WTC11 (cell line): ENCODE data around the gene RNF17. TPM values are rescaled to one million over a fixed set of nuclear protein-coding genes. Genes with fewer than 3 reads are reported as not detected.

Source experiments
- ATAC-seq: fragments of 200-7000 bp; cut with Tn5 transposase; 2 replicates; pipeline ENCODE4 v1.10.0; 2021; ENCODE audit warnings: mild to moderate bottlenecking, moderate library complexity
- CTCF ChIA-PET: fragments of 300-600 bp; sonication (Branson Sonifier 250); formaldehyde crosslinking; loops from one replicate; lab custom pipeline; 2021; ENCODE audit warnings: antibody characterized with exemption; lab: Charles Lee
- POLR2A ChIA-PET: fragments of 350-600 bp; sonication (Branson Sonifier 250); formaldehyde crosslinking; loops from one replicate; lab custom pipeline; 2021; ENCODE audit warnings: antibody characterized with exemption; lab: Charles Lee
- DNase-seq: peaks from one replicate; pipeline ENCODE4 v3.0.0; 2021; ENCODE audit warnings: low spot score
- H3K27ac Mint-ChIP-seq: 2 replicates; pipeline ENCODE4 v1.8.0; 2021; ENCODE audit warnings: mixed read lengths
- H3K27me3 Mint-ChIP-seq: 2 replicates; pipeline ENCODE4 v1.8.0; 2021; ENCODE audit warnings: low read depth, mild to moderate bottlenecking, moderate library complexity, mixed read lengths
- H3K36me3 Mint-ChIP-seq: 2 replicates; pipeline ENCODE4 v1.8.0; 2021; ENCODE audit warnings: mixed read lengths
- H3K4me1 Mint-ChIP-seq: 2 replicates; pipeline ENCODE4 v1.8.0; 2022; ENCODE audit warnings: mixed read lengths
- H3K4me3 Mint-ChIP-seq: 2 replicates; pipeline ENCODE4 v1.8.0; 2021; ENCODE audit warnings: mild to moderate bottlenecking, moderate library complexity, mixed read lengths
- H3K9me3 Mint-ChIP-seq: 2 replicates; pipeline ENCODE4 v1.8.0; 2021; ENCODE audit warnings: mixed read lengths
- CBFB ChIP-seq: sonication (generic); formaldehyde crosslinking; IDR thresholded peaks from 2 replicates; pipeline ENCODE4 v1.8.1; 2022; ENCODE audit warnings: mild to moderate bottlenecking, low read depth, missing genetic modification reagents
- CDX4 ChIP-seq: fragments of 250-450 bp; sonication (Bioruptor Pico); IDR thresholded peaks from 2 replicates; pipeline ENCODE4 v1.9.0; 2021; ENCODE audit warnings: moderate library complexity, mild to moderate bottlenecking, inconsistent platforms, borderline replicate concordance
- ESRRA ChIP-seq: sonication (generic); formaldehyde crosslinking; IDR thresholded peaks from 2 replicates; pipeline ENCODE4 v1.8.1; 2022; ENCODE audit warnings: mild to moderate bottlenecking, missing genetic modification reagents, borderline replicate concordance
- ETV6 ChIP-seq: sonication (generic); formaldehyde crosslinking; IDR thresholded peaks from 2 replicates; pipeline ENCODE4 v1.8.1; 2022; ENCODE audit warnings: mild to moderate bottlenecking, missing genetic modification reagents
- FOXJ3 ChIP-seq: sonication (generic); formaldehyde crosslinking; IDR thresholded peaks from 2 replicates; pipeline ENCODE4 v1.9.0; 2021; ENCODE audit warnings: missing genetic modification reagents, mild to moderate bottlenecking, borderline replicate concordance
- HMGA2 ChIP-seq: fragments of 250-450 bp; sonication (Bioruptor Pico); IDR thresholded peaks from 2 replicates; pipeline ENCODE4 v1.4.0; 2021; ENCODE audit warnings: mild to moderate bottlenecking, moderate library complexity
- HMGXB4 ChIP-seq: sonication (generic); formaldehyde crosslinking; IDR thresholded peaks from 2 replicates; pipeline ENCODE4 v1.8.1; 2023; ENCODE audit warnings: mild to moderate bottlenecking, moderate library complexity, missing genetic modification reagents
- KAT7 ChIP-seq: sonication (generic); formaldehyde crosslinking; IDR thresholded peaks from 2 replicates; pipeline ENCODE4 v1.8.1; 2023; ENCODE audit warnings: missing genetic modification reagents, mild to moderate bottlenecking, borderline replicate concordance
- MXD4 ChIP-seq: fragments of 250-450 bp; sonication (Bioruptor Pico); IDR thresholded peaks from 2 replicates; pipeline ENCODE4 v1.8.0; 2021; ENCODE audit warnings: mild to moderate bottlenecking, moderate library complexity, borderline replicate concordance
- RELA ChIP-seq: sonication (generic); formaldehyde crosslinking; IDR thresholded peaks from 2 replicates; pipeline ENCODE4 v1.8.1; 2022; ENCODE audit warnings: missing genetic modification reagents, mild to moderate bottlenecking, borderline replicate concordance
- RORB ChIP-seq: fragments of 250-450 bp; sonication (Bioruptor Pico); IDR thresholded peaks from 2 replicates; pipeline ENCODE4 v1.9.0; 2021; ENCODE audit warnings: mild to moderate bottlenecking
- SMAD3 ChIP-seq: sonication (generic); formaldehyde crosslinking; IDR thresholded peaks from 2 replicates; pipeline ENCODE4 v1.8.0; 2022; ENCODE audit warnings: missing genetic modification reagents, mild to moderate bottlenecking, borderline replicate concordance
- SOX15 ChIP-seq: fragments of 250-450 bp; sonication (Bioruptor Pico); IDR thresholded peaks from 2 replicates; pipeline ENCODE4 v1.9.0; 2021; ENCODE audit warnings: mild to moderate bottlenecking
- TEAD4 ChIP-seq: sonication (generic); formaldehyde crosslinking; IDR thresholded peaks from 2 replicates; pipeline ENCODE4 v1.8.0; 2022; ENCODE audit warnings: mild to moderate bottlenecking, missing genetic modification reagents
- ZNF219 ChIP-seq: sonication (generic); formaldehyde crosslinking; IDR thresholded peaks from 2 replicates; pipeline ENCODE4 v1.8.0; 2023; ENCODE audit warnings: missing genetic modification reagents, mild to moderate bottlenecking, borderline replicate concordance
- ZNF232 ChIP-seq: sonication (generic); formaldehyde crosslinking; IDR thresholded peaks from 2 replicates; pipeline ENCODE4 v1.8.0; 2022; ENCODE audit warnings: mild to moderate bottlenecking, missing genetic modification reagents
- ZNF317 ChIP-seq: sonication (generic); formaldehyde crosslinking; IDR thresholded peaks from 2 replicates; pipeline ENCODE4 v1.8.1; 2023; ENCODE audit warnings: low read depth, mild to moderate bottlenecking, moderate library complexity, missing genetic modification reagents, borderline replicate concordance
- ZNF416 ChIP-seq: fragments of 250-450 bp; sonication (Bioruptor Pico); IDR thresholded peaks from 2 replicates; pipeline ENCODE4 v1.9.0; 2021; ENCODE audit warnings: mild to moderate bottlenecking, inconsistent platforms
- ZNF671 ChIP-seq: fragments of 250-450 bp; sonication (Bioruptor Pico); IDR thresholded peaks from 2 replicates; pipeline ENCODE4 v1.8.0; 2021; ENCODE audit warnings: mild to moderate bottlenecking
- total RNA-seq: library from RNA; stranded (reverse); gene quantifications from 3 replicates; pipeline ENCODE4 v1.2.3, GENCODE V29; 2021
- TF ChIP-seq, protein P1 (sequence below): sonication (generic); formaldehyde crosslinking; IDR thresholded peaks from 2 replicates; pipeline ENCODE4 v1.8.1; 2022; ENCODE audit warnings: low read depth, missing genetic modification reagents, borderline replicate concordance
- TF ChIP-seq, protein P2 (sequence below): sonication (generic); formaldehyde crosslinking; IDR thresholded peaks from 2 replicates; pipeline ENCODE4 v1.8.1; 2022; ENCODE audit warnings: low read depth, mild to moderate bottlenecking, moderate library complexity, missing genetic modification reagents, borderline replicate concordance
- TF ChIP-seq, protein P3 (sequence below): fragments of 200-600 bp; IDR thresholded peaks from 2 replicates; pipeline ENCODE4 v1.8.0; 2022; ENCODE audit warnings: antibody characterized with exemption
- TF ChIP-seq, protein P4 (sequence below): sonication (generic); formaldehyde crosslinking; IDR thresholded peaks from 2 replicates; pipeline ENCODE4 v1.8.0; 2023; ENCODE audit warnings: missing genetic modification reagents
- TF ChIP-seq, protein P5 (sequence below): sonication (generic); formaldehyde crosslinking; IDR thresholded peaks from 2 replicates; pipeline ENCODE4 v1.8.0; 2022; ENCODE audit warnings: mild to moderate bottlenecking, missing genetic modification reagents
- TF ChIP-seq, protein P6 (sequence below): sonication (generic); formaldehyde crosslinking; IDR thresholded peaks from 2 replicates; pipeline ENCODE4 v1.8.1; 2022; ENCODE audit warnings: mild to moderate bottlenecking, moderate library complexity, missing genetic modification reagents

The RNF17 gene
- total RNA-seq, 1 experiment from 2014 or later = not detected

- TF ChIP-seq ZNF416 (CRISPR knock-in tag) (no peak), KAT7 (CRISPR knock-in tag) (no peak), CDX4 (CRISPR knock-in tag) (no peak), FOXJ3 (CRISPR knock-in tag) (no peak), ESRRA (CRISPR knock-in tag) (no peak), RORB (CRISPR knock-in tag) (no peak), HMGA2 (CRISPR knock-in tag) (no peak), HMGXB4 (no peak), ZNF219 (CRISPR knock-in tag) (no peak), RELA (CRISPR knock-in tag) (no peak)
- TF ChIP-seq, protein P1, sequence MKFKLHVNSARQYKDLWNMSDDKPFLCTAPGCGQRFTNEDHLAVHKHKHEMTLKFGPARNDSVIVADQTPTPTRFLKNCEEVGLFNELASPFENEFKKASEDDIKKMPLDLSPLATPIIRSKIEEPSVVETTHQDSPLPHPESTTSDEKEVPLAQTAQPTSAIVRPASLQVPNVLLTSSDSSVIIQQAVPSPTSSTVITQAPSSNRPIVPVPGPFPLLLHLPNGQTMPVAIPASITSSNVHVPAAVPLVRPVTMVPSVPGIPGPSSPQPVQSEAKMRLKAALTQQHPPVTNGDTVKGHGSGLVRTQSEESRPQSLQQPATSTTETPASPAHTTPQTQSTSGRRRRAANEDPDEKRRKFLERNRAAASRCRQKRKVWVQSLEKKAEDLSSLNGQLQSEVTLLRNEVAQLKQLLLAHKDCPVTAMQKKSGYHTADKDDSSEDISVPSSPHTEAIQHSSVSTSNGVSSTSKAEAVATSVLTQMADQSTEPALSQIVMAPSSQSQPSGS (CRISPR knock-in tag) = no peak
- TF ChIP-seq, protein P2, sequence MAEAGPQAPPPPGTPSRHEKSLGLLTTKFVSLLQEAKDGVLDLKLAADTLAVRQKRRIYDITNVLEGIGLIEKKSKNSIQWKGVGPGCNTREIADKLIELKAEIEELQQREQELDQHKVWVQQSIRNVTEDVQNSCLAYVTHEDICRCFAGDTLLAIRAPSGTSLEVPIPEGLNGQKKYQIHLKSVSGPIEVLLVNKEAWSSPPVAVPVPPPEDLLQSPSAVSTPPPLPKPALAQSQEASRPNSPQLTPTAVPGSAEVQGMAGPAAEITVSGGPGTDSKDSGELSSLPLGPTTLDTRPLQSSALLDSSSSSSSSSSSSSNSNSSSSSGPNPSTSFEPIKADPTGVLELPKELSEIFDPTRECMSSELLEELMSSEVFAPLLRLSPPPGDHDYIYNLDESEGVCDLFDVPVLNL (CRISPR knock-in tag) = no peak
- TF ChIP-seq, protein P3, sequence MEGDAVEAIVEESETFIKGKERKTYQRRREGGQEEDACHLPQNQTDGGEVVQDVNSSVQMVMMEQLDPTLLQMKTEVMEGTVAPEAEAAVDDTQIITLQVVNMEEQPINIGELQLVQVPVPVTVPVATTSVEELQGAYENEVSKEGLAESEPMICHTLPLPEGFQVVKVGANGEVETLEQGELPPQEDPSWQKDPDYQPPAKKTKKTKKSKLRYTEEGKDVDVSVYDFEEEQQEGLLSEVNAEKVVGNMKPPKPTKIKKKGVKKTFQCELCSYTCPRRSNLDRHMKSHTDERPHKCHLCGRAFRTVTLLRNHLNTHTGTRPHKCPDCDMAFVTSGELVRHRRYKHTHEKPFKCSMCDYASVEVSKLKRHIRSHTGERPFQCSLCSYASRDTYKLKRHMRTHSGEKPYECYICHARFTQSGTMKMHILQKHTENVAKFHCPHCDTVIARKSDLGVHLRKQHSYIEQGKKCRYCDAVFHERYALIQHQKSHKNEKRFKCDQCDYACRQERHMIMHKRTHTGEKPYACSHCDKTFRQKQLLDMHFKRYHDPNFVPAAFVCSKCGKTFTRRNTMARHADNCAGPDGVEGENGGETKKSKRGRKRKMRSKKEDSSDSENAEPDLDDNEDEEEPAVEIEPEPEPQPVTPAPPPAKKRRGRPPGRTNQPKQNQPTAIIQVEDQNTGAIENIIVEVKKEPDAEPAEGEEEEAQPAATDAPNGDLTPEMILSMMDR = no peak
- TF ChIP-seq, all 79 proteins: peak for 0
- peaks cover 51% of the 10 kb centered on the region for H3K36me3 Mint-ChIP-seq
- DNase-seq (no peak), ATAC-seq (no peak)
- POLR2A ChIA-PET = no interaction called here
- CTCF ChIA-PET = no interaction called here
- H3K4me1 Mint-ChIP-seq = no peaks in the 10 kb centered on the region
- H3K27ac Mint-ChIP-seq = no peak overlapping the region
- no peaks in the 10 kb centered on the region for H3K27me3 Mint-ChIP-seq
- H3K9me3 Mint-ChIP-seq = no peaks in the 10 kb centered on the region
- H3K4me3 Mint-ChIP-seq = no peak overlapping the region
These were observed 141.3 kb downstream of the RNF17 start for GRCh38 chr13:24905242-24905641.

- POLR2A ChIA-PET = no interaction called here
- H3K4me3 Mint-ChIP-seq = no peak overlapping the region
- peaks cover 58% of the 10 kb centered on the region for H3K36me3 Mint-ChIP-seq
- DNase-seq (no peak), ATAC-seq (no peak)
- CTCF ChIA-PET = no interaction called here
- H3K4me1 Mint-ChIP-seq = no peaks in the 10 kb centered on the region
- no peaks in the 10 kb centered on the region for H3K9me3 Mint-ChIP-seq
- no peak overlapping the region for H3K27ac Mint-ChIP-seq
- no peaks in the 10 kb centered on the region for H3K27me3 Mint-ChIP-seq
- TF ChIP-seq ZNF219 (CRISPR knock-in tag) = no peak
- no peak for TF ChIP-seq ETV6
- no peak for TF ChIP-seq MXD4
- no peak for TF ChIP-seq TEAD4 (CRISPR knock-in tag)
- TF ChIP-seq, protein P4, sequence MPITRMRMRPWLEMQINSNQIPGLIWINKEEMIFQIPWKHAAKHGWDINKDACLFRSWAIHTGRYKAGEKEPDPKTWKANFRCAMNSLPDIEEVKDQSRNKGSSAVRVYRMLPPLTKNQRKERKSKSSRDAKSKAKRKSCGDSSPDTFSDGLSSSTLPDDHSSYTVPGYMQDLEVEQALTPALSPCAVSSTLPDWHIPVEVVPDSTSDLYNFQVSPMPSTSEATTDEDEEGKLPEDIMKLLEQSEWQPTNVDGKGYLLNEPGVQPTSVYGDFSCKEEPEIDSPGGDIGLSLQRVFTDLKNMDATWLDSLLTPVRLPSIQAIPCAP (CRISPR knock-in tag) = no peak
- TF ChIP-seq CBFB = no peak
- TF ChIP-seq, protein P5, sequence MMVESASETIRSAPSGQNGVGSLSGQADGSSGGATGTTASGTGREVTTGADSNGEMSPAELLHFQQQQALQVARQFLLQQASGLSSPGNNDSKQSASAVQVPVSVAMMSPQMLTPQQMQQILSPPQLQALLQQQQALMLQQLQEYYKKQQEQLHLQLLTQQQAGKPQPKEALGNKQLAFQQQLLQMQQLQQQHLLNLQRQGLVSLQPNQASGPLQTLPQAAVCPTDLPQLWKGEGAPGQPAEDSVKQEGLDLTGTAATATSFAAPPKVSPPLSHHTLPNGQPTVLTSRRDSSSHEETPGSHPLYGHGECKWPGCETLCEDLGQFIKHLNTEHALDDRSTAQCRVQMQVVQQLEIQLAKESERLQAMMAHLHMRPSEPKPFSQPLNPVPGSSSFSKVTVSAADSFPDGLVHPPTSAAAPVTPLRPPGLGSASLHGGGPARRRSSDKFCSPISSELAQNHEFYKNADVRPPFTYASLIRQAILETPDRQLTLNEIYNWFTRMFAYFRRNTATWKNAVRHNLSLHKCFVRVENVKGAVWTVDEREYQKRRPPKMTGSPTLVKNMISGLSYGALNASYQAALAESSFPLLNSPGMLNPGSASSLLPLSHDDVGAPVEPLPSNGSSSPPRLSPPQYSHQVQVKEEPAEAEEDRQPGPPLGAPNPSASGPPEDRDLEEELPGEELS (CRISPR knock-in tag) = no peak
- no peak for TF ChIP-seq ZNF416 (CRISPR knock-in tag)
- no peak for TF ChIP-seq SOX15 (CRISPR knock-in tag)
- no peak for TF ChIP-seq ZNF232 (CRISPR knock-in tag)
- TF ChIP-seq ZNF671 (CRISPR knock-in tag) = no peak
- no peak for TF ChIP-seq ZNF317 (CRISPR knock-in tag)
- TF ChIP-seq, protein P6, sequence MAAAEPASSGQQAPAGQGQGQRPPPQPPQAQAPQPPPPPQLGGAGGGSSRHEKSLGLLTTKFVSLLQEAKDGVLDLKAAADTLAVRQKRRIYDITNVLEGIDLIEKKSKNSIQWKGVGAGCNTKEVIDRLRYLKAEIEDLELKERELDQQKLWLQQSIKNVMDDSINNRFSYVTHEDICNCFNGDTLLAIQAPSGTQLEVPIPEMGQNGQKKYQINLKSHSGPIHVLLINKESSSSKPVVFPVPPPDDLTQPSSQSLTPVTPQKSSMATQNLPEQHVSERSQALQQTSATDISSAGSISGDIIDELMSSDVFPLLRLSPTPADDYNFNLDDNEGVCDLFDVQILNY (CRISPR knock-in tag) = no peak
- TF ChIP-seq SMAD3 (CRISPR knock-in tag) = no peak
These were observed 142.3 kb downstream of the RNF17 start for GRCh38 chr13:24906268-24906667.
